ENCODE measurements around the gene LPCAT2.

LPCAT2 gene

GRCh38 chr16:55510185-55510805 is 1.4 kb downstream of the LPCAT2 start:
- DNase-seq (ENCODE audit: low read depth in 2 of 2), result no peak
- H3K4me3 ChIP-seq (replicated peaks in 1 of 2; ENCODE audit: low read depth in 2 of 2, low read length in 2 of 2), result peak overlapping the region in 1 of 2 donors; percentile 72
- TF ChIP-seq, protein P1, sequence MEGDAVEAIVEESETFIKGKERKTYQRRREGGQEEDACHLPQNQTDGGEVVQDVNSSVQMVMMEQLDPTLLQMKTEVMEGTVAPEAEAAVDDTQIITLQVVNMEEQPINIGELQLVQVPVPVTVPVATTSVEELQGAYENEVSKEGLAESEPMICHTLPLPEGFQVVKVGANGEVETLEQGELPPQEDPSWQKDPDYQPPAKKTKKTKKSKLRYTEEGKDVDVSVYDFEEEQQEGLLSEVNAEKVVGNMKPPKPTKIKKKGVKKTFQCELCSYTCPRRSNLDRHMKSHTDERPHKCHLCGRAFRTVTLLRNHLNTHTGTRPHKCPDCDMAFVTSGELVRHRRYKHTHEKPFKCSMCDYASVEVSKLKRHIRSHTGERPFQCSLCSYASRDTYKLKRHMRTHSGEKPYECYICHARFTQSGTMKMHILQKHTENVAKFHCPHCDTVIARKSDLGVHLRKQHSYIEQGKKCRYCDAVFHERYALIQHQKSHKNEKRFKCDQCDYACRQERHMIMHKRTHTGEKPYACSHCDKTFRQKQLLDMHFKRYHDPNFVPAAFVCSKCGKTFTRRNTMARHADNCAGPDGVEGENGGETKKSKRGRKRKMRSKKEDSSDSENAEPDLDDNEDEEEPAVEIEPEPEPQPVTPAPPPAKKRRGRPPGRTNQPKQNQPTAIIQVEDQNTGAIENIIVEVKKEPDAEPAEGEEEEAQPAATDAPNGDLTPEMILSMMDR (IDR thresholded peaks at IDR 0.05; ENCODE audit: low read depth, low read length), result no peak

DNA sequence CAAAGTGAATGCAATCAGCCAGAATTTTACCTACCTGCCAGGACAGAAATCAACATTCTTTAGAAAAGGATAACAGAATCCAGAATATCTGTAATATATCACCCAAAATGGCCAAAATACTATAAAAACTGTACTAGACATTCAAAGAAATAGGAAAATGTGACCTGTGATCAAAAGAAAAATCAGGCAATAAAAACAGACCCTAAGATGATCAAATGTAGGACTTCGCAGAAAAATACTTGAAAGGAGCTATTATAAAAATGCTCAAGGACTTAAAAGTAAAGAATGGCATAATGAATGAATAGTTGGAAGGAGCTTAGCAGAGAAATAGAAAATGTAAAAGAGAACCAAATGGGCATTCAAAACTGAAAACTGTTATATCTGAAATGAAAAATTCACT is 4.1 kb downstream of the LPCAT2 start:
- no peak for DNase-seq (ENCODE audit: low read depth in 2 of 2)
- no peak overlapping the region for H3K4me3 ChIP-seq (replicated peaks in 1 of 2; ENCODE audit: low read depth in 2 of 2, low read length in 2 of 2)
- TF ChIP-seq, protein P1 (IDR thresholded peaks at IDR 0.05; ENCODE audit: low read depth, low read length), result no peak

GRCh38 chr16:55513616-55514015 is 4.7 kb downstream of the LPCAT2 start:
- no peak for DNase-seq (ENCODE audit: low read depth in 2 of 2)
- no peak overlapping the region for H3K4me3 ChIP-seq (replicated peaks in 1 of 2; ENCODE audit: low read depth in 2 of 2, low read length in 2 of 2)
- TF ChIP-seq, protein P1 (IDR thresholded peaks at IDR 0.05; ENCODE audit: low read depth, low read length), result peak; percentile 14

GRCh38 chr16:55515111-55515510 is 6.2 kb downstream of the LPCAT2 start:
- DNase-seq (ENCODE audit: low read depth in 2 of 2), result peak in 1 of 2 donors; percentile 37
- TF ChIP-seq, protein P1 (IDR thresholded peaks at IDR 0.05; ENCODE audit: low read depth, low read length), result no peak
- no peak overlapping the region for H3K4me3 ChIP-seq (replicated peaks in 1 of 2; ENCODE audit: low read depth in 2 of 2, low read length in 2 of 2)

DNA sequence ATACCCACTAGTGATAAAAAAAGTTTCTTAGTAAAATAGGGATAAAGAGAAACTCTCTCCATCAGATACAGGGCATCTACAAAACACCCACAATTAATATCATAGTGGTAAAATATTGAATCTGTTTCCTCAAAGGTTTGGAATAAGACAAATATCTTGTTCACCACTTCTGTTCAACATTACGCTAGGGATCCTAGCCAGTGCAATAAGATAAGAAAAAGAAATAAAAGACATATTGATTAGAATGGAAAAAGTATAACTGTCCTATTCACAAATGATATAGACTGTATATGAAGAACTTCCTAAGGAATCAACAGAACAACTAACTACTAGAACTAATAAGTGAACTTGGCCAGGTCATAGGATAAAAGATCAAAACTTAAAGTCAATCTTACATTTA is 12.9 kb downstream of the LPCAT2 start:
- TF ChIP-seq, protein P1 (IDR thresholded peaks at IDR 0.05; ENCODE audit: low read depth, low read length), result no peak
- no peak overlapping the region for H3K4me3 ChIP-seq (replicated peaks in 1 of 2; ENCODE audit: low read depth in 2 of 2, low read length in 2 of 2)
- DNase-seq (ENCODE audit: low read depth in 2 of 2), result no peak

GRCh38 chr16:55526441-55526840 is 17.6 kb downstream of the LPCAT2 start:
- H3K4me3 ChIP-seq (replicated peaks in 1 of 2; ENCODE audit: low read depth in 2 of 2, low read length in 2 of 2), result no peak overlapping the region
- TF ChIP-seq, protein P1 (IDR thresholded peaks at IDR 0.05; ENCODE audit: low read depth, low read length), result no peak
- DNase-seq (ENCODE audit: low read depth in 2 of 2), result peak; percentile 67 to 85

- DNase-seq (ENCODE audit: low read depth in 2 of 2), result no peak
- TF ChIP-seq, protein P1 (IDR thresholded peaks at IDR 0.05; ENCODE audit: low read depth, low read length), result no peak
Observed at GRCh38 chr16:55527885-55528284, 19.0 kb downstream of the LPCAT2 start.

More at GRCh38 chr16:55527885-55528284, 19.0 kb downstream of the LPCAT2 start:
- H3K4me3 ChIP-seq (replicated peaks in 1 of 2; ENCODE audit: low read depth in 2 of 2, low read length in 2 of 2), result no peak overlapping the region

All from cardiac fibroblast (primary cell).